GM21447 (cell line): ENCODE measurements around the gene DDAH1.

Experiments
- ATAC-seq: cut with Tn5 transposase; IDR thresholded peaks from one replicate; pipeline ENCODE4 v1.9.1; 2021; ENCODE audit not compliant: unreplicated experiment

DDAH1 gene

GRCh38 chr1:85445906-85446305 is 19.1 kb downstream of the DDAH1 start:
- no peak for ATAC-seq

GRCh38 chr1:85444381-85444780 is 20.6 kb downstream of the DDAH1 start:
- no peak for ATAC-seq

- no peak for ATAC-seq
Observed at GRCh38 chr1:85440612-85441011, 24.3 kb downstream of the DDAH1 start.

- no peak for ATAC-seq
Observed at GRCh38 chr1:85438353-85438752, 26.6 kb downstream of the DDAH1 start.

GRCh38 chr1:85437139-85437538 is 27.8 kb downstream of the DDAH1 start:
- no peak for ATAC-seq

GRCh38 chr1:85433096-85433495 is 31.9 kb downstream of the DDAH1 start:
- no peak for ATAC-seq

GRCh38 chr1:85428471-85429089 is 36.4 kb downstream of the DDAH1 start:
- ATAC-seq = no peak

GRCh38 chr1:85427849-85428248 is 37.1 kb downstream of the DDAH1 start:
- ATAC-seq = no peak

GRCh38 chr1:85427331-85427730 is 37.6 kb downstream of the DDAH1 start:
- no peak for ATAC-seq

GRCh38 chr1:85421179-85421578 is 43.8 kb downstream of the DDAH1 start:
- ATAC-seq = no peak

GRCh38 chr1:85420199-85420598 is 44.8 kb downstream of the DDAH1 start:
- ATAC-seq = no peak

- ATAC-seq = no peak
Observed at GRCh38 chr1:85417876-85418275, 47.1 kb downstream of the DDAH1 start.

- ATAC-seq = no peak
Observed at GRCh38 chr1:85417017-85417416, 47.9 kb downstream of the DDAH1 start.

- ATAC-seq = no peak
Observed at GRCh38 chr1:85413169-85413568, 51.8 kb downstream of the DDAH1 start.

GRCh38 chr1:85411567-85412305 is 53.2 kb downstream of the DDAH1 start:
- no peak for ATAC-seq

GRCh38 chr1:85409516-85409915 is 55.4 kb downstream of the DDAH1 start:
- ATAC-seq = no peak

GRCh38 chr1:85407746-85408377 is 57.1 kb downstream of the DDAH1 start:
- no peak for ATAC-seq

GRCh38 chr1:85406887-85407533 is 57.9 kb downstream of the DDAH1 start:
- no peak for ATAC-seq

GRCh38 chr1:85406081-85406480 is 58.9 kb downstream of the DDAH1 start:
- ATAC-seq = no peak

GRCh38 chr1:85404408-85404807 is 60.6 kb downstream of the DDAH1 start:
- ATAC-seq = no peak

- no peak for ATAC-seq
Observed at GRCh38 chr1:85398391-85399064, 66.4 kb downstream of the DDAH1 start.
